Upper lobe of left lung (tissue), 4 donors: Measurements from ENCODE around the gene CPM.

Experiments used
- CTCF ChIP-seq, 6 experiments: fragments of 450-650 bp in 4 of 6; fragments of 200-600 bp in 2 of 6; sonication (generic) in 2 of 6; IDR thresholded peaks; one replicate each; pipeline ENCODE4 v1.5.1; 2016 to 2019; ENCODE audit warnings: antibody characterized with exemption in 6 of 6
- POLR2A ChIP-seq, 4 donors: fragments of 450-650 bp; IDR thresholded peaks; one replicate each; pipeline ENCODE4 v1.5.1; 2016 to 2017; ENCODE audit warnings: antibody characterized with exemption in 4 of 4, mild to moderate bottlenecking in 2 of 4
- POLR2AphosphoS5 ChIP-seq, 2 donors: sonication (generic); formaldehyde crosslinking; IDR thresholded peaks; one replicate each; pipeline ENCODE4 v1.5.1; 2017; ENCODE audit warnings: antibody characterized with exemption in 2 of 2

GRCh38 chr12:68980476-68981212, 47.7 kb upstream of the CPM start:
- TF ChIP-seq CTCF (IDR thresholded peaks at IDR 0.05) (no peak), POLR2A (IDR thresholded peaks at IDR 0.05) (no peak), POLR2AphosphoS5 (IDR thresholded peaks at IDR 0.05) (no peak)
